CMK (cell line): ENCODE data around the gene FEM1A.
"Not testable (repeated sequence)": the region's sequence is repeated elsewhere in the genome, so short reads cannot be mapped to it uniquely, and the experiment has no call there.

Experiments
- DNase-seq: peaks from one replicate; pipeline ENCODE4 v3.0.0-alpha.2; 2010; ENCODE audit warnings: low read depth

The FEM1A gene

GRCh38 chr19:4791183-4792018, at the start of gene FEM1A:
Gene FEM1A, plus strand, starts transcription at chr19:4791734. Its CDS starts 121 bp downstream, at chr19:4791855.
- peak; percentile 99 for DNase-seq

- DNase-seq: no peak
These were observed 48.5 kb upstream of the FEM1A start for GRCh38 chr19:4742723-4743646.

DNA sequence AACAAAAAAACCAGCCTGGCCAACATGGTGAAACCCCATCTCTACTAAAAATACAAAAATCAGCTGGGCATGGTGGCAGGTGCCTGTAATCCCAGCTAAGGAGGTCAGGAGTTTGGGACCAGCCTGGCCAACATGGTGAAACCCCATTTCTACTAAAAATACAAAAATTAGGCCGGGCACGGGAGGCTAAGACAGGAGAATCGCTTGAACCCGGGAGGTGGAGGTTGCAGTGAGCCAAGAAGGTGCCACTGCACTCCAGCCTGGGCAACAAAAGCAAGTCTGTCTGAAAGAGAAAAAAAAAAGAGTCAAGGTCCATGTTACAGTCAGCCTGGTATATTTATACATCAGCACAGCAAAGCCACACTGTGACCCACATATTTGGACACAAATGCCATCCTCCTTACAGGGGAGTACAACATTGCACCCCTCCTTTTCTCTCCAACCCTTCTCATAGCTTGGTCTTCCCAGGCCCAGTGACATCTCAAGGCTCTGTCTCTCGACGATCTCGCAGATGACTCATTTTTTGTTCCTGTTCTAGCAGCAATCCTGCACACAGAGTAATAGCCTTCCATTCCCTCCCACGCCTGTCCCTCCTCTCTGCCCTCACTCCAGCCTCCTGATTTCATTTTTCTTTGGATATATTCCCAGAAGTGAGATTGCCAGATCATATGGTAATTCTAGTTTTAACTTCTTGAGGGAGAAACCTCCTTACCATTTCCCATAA, 46.9 kb upstream of the FEM1A start:
- no peak for DNase-seq

GRCh38 chr19:4745175-4745574, 46.4 kb upstream of the FEM1A start:
- DNase-seq: not testable (repeated sequence)

DNA sequence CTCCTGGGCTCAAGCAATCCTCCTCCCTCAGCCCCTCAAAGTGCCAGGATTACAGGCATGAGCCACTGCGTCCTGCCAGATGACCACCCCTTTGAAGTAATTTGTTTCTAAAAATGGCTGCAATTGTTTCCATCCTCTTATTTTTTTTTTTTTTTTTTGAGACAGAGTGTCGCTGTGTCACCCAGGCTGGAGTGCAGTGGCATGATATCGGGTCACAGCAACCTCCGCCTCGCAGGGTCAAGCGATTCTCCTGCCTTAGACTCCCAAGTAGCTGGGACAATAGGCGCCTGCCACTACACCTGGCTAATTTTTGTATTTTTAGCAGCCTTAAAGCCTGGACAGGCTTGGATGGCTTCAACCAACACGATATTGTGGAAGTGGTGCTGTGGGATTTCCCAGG, 45.5 kb upstream of the FEM1A start:
- no peak for DNase-seq

GRCh38 chr19:4748185-4748584, 43.3 kb upstream of the FEM1A start:
- no peak for DNase-seq

GRCh38 chr19:4748589-4748988, 42.9 kb upstream of the FEM1A start:
- DNase-seq: no peak

GRCh38 chr19:4749870-4750590, 41.5 kb upstream of the FEM1A start:
- DNase-seq: no peak

GRCh38 chr19:4754248-4754647, 37.3 kb upstream of the FEM1A start:
- DNase-seq: no peak

GRCh38 chr19:4755459-4755858, 36.1 kb upstream of the FEM1A start:
- DNase-seq: no peak

DNA sequence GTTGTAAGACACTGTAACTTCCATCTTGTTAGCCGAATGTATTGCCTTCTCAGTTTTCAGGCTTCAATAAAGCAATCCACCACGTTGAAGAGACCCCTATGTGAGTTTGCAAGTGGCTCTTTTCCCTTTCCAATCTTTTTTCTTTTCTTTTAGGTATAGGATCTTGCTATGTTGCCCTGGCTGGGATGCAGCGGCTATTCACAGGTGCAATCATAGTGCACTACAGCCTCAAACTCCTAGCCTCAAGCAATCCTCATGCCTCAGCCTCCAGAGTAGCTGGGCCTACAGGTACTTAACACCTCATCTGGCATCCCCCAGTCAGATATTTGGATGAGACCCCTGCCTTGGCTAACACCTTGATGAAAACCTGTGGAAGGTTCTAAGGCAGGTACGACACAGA, 33.5 kb upstream of the FEM1A start:
- no peak for DNase-seq

- DNase-seq: no peak
These were observed 32.9 kb upstream of the FEM1A start for GRCh38 chr19:4758659-4759058.

- DNase-seq: peak; percentile 90
These were observed 31.9 kb upstream of the FEM1A start for GRCh38 chr19:4759388-4760284.

GRCh38 chr19:4760285-4760650, 31.3 kb upstream of the FEM1A start:
- DNase-seq: no peak

- no peak for DNase-seq
These were observed 28.5 kb upstream of the FEM1A start for GRCh38 chr19:4763021-4763420.

DNA sequence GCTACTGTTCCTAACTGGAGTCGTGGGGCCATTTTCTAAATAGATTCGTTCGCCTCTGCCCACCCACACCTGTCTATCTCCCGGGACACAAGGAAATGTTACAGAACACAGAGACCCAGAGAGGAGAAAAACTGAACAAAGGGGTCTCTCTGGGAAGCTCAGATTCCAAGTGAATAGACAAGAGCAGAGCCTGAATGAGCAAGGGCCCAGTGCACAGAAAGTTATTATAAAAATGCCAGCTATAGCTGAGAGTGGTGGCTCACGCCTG, 27.2 kb upstream of the FEM1A start:
- no peak for DNase-seq

- peak; percentile 35 for DNase-seq
These were observed 22.4 kb upstream of the FEM1A start for GRCh38 chr19:4768934-4769777.

DNA sequence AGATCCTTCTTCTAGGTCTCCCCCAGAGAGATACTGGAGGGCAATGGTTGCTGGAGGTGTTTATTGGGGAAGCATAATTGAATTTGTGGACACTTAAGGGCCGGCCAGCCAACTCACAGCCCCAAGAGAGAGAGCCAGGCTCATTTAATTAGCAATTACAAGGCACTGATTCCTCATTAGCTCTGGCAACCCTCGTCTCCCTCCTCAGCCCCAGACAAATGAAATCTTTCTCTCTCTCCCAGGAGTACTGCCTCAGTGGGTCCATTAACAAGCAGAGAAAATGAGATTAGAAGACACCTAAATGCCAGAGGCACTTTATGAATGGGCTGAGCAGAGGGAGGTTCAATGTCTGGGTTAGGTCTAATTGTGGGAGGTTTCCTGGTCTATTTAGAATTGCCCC, 19.0 kb upstream of the FEM1A start:
- no peak for DNase-seq

DNA sequence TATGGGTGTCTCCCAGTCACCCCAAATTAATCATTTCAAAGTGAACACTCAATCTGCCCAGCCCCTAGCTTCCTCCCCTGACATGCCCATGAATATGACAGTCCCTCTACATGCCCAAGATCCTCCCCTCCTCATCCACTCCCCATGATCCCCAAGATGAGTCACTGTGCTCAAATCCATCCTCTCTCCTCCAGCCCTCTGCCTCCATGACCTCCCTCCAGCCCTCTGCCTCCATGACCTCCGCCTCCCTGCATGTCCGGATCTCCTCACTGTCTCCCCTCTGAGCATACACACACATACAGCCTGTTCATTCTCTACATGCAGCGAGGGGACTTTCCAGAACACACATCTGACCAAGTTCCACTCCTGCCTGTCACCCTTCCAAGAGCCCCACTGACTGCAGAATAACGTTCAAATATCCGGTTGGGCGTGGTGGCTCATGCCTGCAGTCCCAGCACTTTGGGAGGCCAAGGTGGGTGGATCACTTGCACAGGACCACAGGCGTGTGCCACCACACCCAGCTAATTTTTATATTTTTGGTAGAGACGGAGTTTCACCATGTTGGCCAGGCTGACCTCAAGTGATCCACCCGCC, 18.4 kb upstream of the FEM1A start:
- DNase-seq: no peak

DNA sequence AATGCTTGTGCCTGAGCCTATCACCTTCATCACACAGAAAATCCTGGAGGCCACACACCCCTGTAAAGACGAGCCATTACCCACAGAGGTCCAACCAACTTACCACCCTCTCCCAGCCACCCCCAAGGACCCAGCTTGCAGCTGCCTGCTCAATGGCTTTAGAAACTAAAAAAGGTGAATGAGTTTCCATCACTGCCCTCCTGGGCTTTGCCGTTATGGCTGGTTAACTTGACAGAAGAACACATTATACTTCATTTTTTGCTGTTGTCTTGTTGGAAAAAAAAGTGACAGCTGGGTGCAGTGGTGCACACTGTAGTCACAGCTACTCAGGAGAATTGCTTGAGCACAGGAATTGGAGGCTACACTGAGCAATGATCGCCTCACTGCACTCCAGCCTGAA, 17.4 kb upstream of the FEM1A start:
- DNase-seq: no peak
